Thymus (tissue), 11 donors: Measurements from ENCODE around the gene EBI3. TPM values are rescaled to one million over a fixed set of nuclear protein-coding genes. Genes with fewer than 3 reads are reported as not detected.
"Not testable (repeated sequence)": the region's sequence is repeated elsewhere in the genome, so short reads cannot be mapped to it uniquely, and the experiment has no call there.

ENCODE experiments used
- DNase-seq, 9 donors: peaks; one replicate each; pipeline ENCODE4 v3.0.0-alpha.2; 2013; ENCODE audit warnings: low spot score in 9 of 9, low read depth in 6 of 9, missing footprints in 1 of 9
- H3K27ac ChIP-seq, 2 donors: one replicate each; pipeline ENCODE4 v1.5.1; 2013; ENCODE audit warnings: control low read depth in 1 of 2, low read depth in 1 of 2, low read length in 1 of 2, mild to moderate bottlenecking in 1 of 2, moderate library complexity in 1 of 2
- H3K27me3 ChIP-seq, 2 donors: one replicate each; pipeline ENCODE4 v1.5.1; 2013; ENCODE audit warnings: low read length in 1 of 2; ENCODE audit not compliant: control insufficient read depth in 2 of 2, insufficient read depth in 1 of 2
- H3K36me3 ChIP-seq, 2 donors: one replicate each; pipeline ENCODE4 v1.5.1; 2013; ENCODE audit warnings: low read length in 1 of 2, mild to moderate bottlenecking in 1 of 2, moderate library complexity in 1 of 2; ENCODE audit not compliant: control insufficient read depth in 2 of 2, insufficient read depth in 2 of 2
- H3K4me1 ChIP-seq, 2 donors: one replicate each; pipeline ENCODE4 v1.5.1; 2013; ENCODE audit warnings: low read length in 2 of 2; ENCODE audit not compliant: control insufficient read depth in 2 of 2, insufficient read depth in 2 of 2
- H3K4me3 ChIP-seq, 2 donors: one replicate each; pipeline ENCODE4 v1.5.1; 2013; ENCODE audit warnings: low read length in 2 of 2, control low read depth in 1 of 2, mild to moderate bottlenecking in 1 of 2
- H3K9me3 ChIP-seq, 2 donors: one replicate each; pipeline ENCODE4 v1.5.1; 2013; ENCODE audit warnings: low read length in 1 of 2, mild to moderate bottlenecking in 1 of 2; ENCODE audit not compliant: control insufficient read depth in 2 of 2, insufficient read depth in 1 of 2
- WGBS: extraction: QIAGEN DNeasy Blood & Tissue Kit; methylation state at CpG from one replicate; pipeline ENCODE4 v1.1.7; 2013; 5-methylcytosine and 5-hydroxymethylcytosine counted together
- polyA plus RNA-seq: library from polyadenylated mRNA; stranded (reverse); fragments of 200-250 nt; gene quantifications from one replicate; pipeline ENCODE4 v1.2.3, GENCODE V29; 2013
- total RNA-seq: library from RNA; stranded (reverse); fragments of 120-200 nt; gene quantifications from one replicate; pipeline ENCODE4 v1.2.4, GENCODE V29; 2013
- donor health status: healthy.

The EBI3 gene
- total and polyA plus RNA-seq, 2 donors = 5.7 to 16.2 TPM

GRCh38 chr19:4228765-4229178, 551 bp upstream of the EBI3 start:
- 74% methylated on average over 2 of the region's 2 CpGs for WGBS
- DNase-seq = no peak
- Histone ChIP-seq H3K27me3 (peaks cover 0 to 21% of the 10 kb centered on the region in 2 donors), H3K27ac (no peak overlapping the region), H3K36me3 (no peaks in the 10 kb centered on the region), H3K4me3 (no peak overlapping the region), H3K9me3 (peaks cover 0 to 5% of the 10 kb centered on the region in 2 donors), H3K4me1 (peaks cover 0 to 4% of the 10 kb centered on the region in 2 donors)

DNA sequence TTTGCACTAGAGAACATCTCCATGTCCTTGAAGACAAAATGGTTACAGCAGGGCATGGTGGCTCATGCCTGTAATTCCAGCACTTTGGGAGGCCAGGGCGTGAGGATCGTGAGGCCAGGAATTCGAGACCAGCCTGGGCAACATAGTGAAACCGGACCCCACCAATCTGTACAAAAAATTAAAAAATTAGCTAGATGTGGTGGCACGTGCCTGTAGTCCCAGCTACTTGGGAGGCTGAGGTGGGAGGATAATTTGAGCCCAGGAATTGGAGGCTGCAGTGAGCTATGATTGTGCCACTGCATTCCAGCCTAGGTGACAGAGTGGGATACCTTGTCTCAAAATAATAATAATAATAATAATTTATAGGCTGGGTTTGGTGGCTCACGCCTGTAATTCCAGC, 914 bp downstream of the EBI3 start:
- WGBS = 92% methylated on average over 6 of the region's 6 CpGs
- not testable (repeated sequence) for H3K9me3 ChIP-seq, DNase-seq, H3K36me3 ChIP-seq, H3K27ac ChIP-seq, H3K4me1 ChIP-seq, H3K4me3 ChIP-seq
- H3K27me3 ChIP-seq = peaks cover 0 to 24% of the 10 kb centered on the region in 2 donors

DNA sequence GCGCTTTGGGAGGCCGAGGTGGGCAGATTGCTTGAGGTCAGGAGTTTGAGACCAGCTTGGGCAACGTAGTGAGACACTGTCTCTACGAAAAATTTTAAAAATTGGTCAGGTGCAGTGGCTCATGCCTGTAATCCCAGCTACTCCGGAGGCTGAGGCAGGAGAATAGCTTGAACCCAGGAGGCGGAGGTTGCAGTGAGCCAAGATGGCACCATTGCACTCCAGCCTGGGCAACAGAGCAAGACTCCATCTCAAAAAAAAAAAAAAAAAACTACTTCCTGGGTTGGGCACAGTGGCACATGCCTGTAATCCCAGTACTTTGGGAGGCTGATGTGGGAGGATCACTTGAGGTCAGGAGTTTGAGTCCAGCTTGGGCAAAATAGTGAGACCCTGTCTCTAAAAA, 2.2 kb downstream of the EBI3 start:
- H3K36me3 ChIP-seq, H3K4me3 ChIP-seq, DNase-seq, H3K4me1 ChIP-seq, H3K27ac ChIP-seq, H3K9me3 ChIP-seq: not testable (repeated sequence)
- peaks cover 0 to 21% of the 10 kb centered on the region in 2 donors for H3K27me3 ChIP-seq
- 96% methylated on average over 6 of the region's 6 CpGs for WGBS

DNA sequence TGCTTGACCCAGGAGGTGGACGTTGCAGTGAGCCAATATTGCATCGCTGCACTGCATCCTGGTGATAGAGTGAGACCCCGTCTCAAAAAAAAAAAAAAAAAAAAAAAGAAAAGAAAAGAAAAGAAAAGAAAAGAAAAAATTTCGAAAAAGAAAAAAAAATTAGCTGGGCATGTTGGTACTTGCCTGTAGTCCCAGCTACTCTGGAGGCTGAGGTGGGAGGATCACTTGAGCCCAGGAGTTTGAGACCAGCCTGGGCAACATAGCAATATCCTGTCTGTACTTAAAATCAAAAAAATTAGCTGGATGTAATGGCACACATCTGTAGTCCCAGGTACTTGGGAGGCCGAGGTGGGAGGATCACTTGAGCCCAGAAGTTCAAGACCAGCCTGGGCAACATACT, 2.8 kb downstream of the EBI3 start:
- peaks cover 0 to 21% of the 10 kb centered on the region in 2 donors for H3K27me3 ChIP-seq
- H3K4me3 ChIP-seq, DNase-seq, H3K4me1 ChIP-seq, H3K9me3 ChIP-seq, H3K27ac ChIP-seq, H3K36me3 ChIP-seq: not testable (repeated sequence)
- WGBS = 89% methylated on average over 5 of the region's 5 CpGs

DNA sequence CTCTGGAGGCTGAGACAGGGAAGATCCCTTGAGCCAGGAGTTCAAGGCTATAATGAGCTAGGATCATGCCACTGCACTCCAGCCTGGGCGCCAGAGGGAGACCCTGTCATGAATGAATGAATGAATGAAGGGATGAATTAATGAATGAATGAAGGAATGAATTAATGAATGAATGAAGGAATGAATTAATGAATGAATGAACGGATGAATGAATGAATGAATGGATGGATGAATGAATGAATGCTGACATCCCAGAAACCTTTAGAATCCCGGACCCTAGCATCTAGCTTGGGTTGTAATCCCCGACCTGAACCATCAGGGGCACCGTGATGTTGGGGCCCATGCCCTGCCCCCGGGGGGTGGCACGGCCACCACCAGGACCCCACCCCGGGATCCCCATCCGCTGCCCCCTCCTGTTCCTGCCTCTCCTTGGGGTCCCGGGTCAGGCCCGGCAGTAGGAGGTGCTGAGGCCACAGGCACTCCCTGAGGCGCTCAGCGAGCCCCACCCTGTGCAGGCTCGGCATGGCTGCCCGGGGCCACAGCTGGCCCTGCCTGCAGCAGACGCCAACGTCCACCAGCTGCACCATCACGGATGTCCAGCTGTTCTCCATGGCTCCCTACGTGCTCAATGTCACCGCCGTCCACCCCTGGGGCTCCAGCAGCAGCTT, 3.4 kb downstream of the EBI3 start:
- Histone ChIP-seq H3K4me3 (no peak overlapping the region), H3K27ac (no peak overlapping the region), H3K27me3 (peaks cover 0 to 20% of the 10 kb centered on the region in 2 donors), H3K4me1 (peaks cover 0 to 4% of the 10 kb centered on the region in 2 donors), H3K9me3 (peaks cover 0 to 5% of the 10 kb centered on the region in 2 donors), H3K36me3 (no peaks in the 10 kb centered on the region)
- WGBS = 70% methylated on average over 21 of the region's 21 CpGs
- no peak for DNase-seq

DNA sequence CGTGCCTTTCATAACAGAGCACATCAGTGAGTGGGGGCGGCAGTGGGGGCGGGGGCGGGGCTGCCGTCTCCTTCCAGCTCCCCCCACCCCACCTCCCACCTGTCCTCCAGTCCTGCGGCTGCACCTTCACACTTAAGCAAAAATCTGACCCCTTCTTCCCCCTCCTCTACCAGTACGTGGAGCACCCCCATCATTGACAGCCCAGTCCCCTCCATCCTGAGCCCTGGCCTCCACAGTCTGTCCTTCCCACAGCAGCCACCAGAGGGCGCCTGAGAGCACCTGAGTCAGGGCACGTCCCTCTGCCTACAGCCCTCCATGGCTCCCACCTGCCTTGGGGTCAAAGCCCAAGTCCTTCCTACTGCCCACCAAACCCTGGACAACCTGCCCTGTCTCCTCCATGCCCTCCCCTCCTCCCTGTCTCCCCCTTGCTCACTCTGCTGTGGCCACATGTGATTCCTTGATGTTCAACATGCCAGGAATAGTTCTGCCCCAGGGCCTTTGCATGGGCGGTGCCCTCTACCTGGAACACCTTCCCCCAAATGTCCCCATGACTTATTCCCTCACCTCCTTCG, 4.0 kb downstream of the EBI3 start:
- peaks cover 0 to 18% of the 10 kb centered on the region in 2 donors for H3K27me3 ChIP-seq
- H3K4me3 ChIP-seq = no peak overlapping the region
- DNase-seq = peak in 4 of 9 donors; percentile 20 to 48 (median 41)
- H3K27ac ChIP-seq = no peak overlapping the region
- 43% methylated on average over 11 of the region's 11 CpGs for WGBS
- no peaks in the 10 kb centered on the region for H3K36me3 ChIP-seq
- H3K9me3 ChIP-seq = peaks cover 0 to 5% of the 10 kb centered on the region in 2 donors
- H3K4me1 ChIP-seq = peaks cover 0 to 4% of the 10 kb centered on the region in 2 donors

DNA sequence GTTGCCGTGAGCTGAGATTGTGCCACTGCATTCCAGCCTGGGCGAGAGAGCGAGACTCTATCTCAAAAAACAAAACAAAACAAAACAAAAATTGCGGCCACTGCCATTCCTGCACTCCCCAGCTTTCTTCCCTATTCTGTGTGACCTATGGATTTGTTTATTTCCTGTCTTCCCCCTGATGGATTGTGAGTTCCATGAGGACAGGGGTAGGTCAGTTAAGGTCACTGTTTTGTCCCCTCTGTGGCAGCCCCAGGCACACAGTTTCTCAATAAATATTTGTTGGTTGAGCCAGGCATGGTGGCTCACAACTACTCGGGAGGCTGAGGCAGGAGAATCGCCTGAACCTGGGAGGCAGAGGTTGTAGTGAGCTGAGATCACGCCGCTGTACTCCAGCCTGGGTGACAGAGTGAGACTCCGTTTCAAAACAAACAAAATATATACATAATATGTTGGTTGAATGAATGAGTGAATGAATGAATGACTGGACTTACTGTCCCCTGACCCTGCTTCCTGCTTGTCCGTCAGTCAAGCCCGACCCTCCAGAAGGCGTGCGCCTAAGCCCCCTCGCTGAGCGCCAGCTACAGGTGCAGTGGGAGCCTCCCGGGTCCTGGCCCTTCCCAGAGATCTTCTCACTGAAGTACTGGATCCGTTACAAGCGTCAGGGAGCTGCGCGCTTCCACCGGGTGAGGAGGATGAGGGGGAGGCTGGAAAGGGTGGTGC, 5.0 kb downstream of the EBI3 start:
- Histone ChIP-seq H3K4me1 (no peaks in the 10 kb centered on the region), H3K4me3 (no peak overlapping the region), H3K36me3 (no peaks in the 10 kb centered on the region), H3K27ac (no peak overlapping the region), H3K9me3 (peaks cover 0 to 3% of the 10 kb centered on the region in 2 donors), H3K27me3 (peaks cover 0 to 11% of the 10 kb centered on the region in 2 donors)
- 79% methylated on average over 21 of the region's 21 CpGs for WGBS
- no peak for DNase-seq

GRCh38 chr19:4234862-4235201, 5.5 kb downstream of the EBI3 start:
- Histone ChIP-seq H3K27ac (no peak overlapping the region), H3K4me3 (no peak overlapping the region), H3K4me1 (no peaks in the 10 kb centered on the region), H3K9me3 (no peaks in the 10 kb centered on the region), H3K27me3 (peaks cover 0 to 7% of the 10 kb centered on the region in 2 donors), H3K36me3 (no peaks in the 10 kb centered on the region)
- WGBS = 88% methylated on average over 13 of the region's 13 CpGs
- no peak for DNase-seq

DNA sequence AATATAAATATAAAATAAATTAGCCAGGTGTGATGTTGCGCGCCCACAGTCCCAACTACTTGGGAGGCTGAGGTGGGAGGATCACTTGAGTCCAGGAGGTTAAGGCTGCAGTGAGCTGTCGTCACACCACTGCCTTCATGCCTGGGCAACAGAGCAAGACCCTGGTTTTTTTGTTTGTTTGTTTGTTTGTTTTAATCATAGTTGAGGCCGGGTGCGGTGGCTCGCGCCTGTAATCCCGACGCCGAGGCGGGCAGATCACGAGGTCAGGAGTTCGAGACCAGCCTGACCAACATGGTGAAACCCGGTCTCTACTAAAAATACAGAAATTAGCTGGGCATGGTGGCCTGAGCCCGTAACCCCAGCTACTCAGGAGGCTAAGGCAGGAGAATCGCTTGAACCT, 8.2 kb downstream of the EBI3 start:
- WGBS = 96% methylated on average over 16 of the region's 16 CpGs
- not testable (repeated sequence) for H3K4me1 ChIP-seq, H3K4me3 ChIP-seq, DNase-seq, H3K27ac ChIP-seq, H3K36me3 ChIP-seq, H3K27me3 ChIP-seq
- H3K9me3 ChIP-seq = peaks cover 0 to 11% of the 10 kb centered on the region in 2 donors
